Stimulated activated CD8-positive, alpha-beta memory T cell treated with anti-CD3 and anti-CD28 coated beads, Interleukin-7, amount 100 ng/mL, for 24 hours (primary cell): ENCODE measurements around the gene TEX52.
"Not testable (repeated sequence)": the region's sequence is repeated elsewhere in the genome, so short reads cannot be mapped to it uniquely, and the experiment has no call there.

ENCODE experiments used
- DNase-seq: peaks from one replicate; pipeline ENCODE4 v3.0.0-alpha.2; 2020; ENCODE audit warnings: low read depth

Gene TEX52

DNA sequence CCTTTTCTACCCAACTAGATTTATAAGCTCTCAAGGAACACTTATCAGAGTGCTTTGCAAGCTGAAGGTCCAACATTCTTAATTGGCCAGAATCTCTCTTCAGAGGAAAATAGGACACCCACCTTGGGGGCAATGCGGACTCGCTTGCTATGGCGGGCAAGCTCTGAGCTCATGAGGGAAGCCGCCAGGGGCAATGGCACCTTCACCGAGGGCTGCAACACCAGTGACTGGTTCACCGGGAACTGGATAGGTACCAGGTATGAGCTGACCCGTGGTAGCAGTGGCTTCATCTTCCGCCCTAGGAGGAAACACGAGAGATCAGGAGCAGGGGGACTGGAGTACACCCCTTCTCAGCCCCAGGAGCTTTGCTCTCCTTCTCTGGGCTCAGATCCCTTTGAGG is 7.4 kb upstream of the TEX52 start:
- no peak for DNase-seq

DNA sequence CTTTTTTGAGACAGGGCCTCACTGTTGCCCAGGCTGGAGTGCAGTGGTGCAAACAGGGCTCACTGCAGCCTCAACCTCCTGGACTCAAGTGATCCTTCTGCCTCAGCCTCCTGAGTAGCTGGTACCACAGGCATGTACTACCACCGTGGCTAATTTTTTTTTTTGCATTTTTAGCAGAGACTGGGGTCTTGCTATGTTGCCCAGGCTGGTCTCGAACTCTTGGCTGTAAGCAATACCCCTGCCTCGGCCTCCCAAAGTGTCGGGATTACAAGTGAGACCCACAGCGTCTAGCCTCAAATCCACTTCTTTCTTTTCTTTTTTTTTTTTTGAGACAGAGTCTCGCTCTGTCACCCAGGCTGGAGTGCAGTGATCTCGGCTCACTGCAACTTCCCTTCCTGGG is 6.6 kb upstream of the TEX52 start:
- DNase-seq = not testable (repeated sequence)

DNA sequence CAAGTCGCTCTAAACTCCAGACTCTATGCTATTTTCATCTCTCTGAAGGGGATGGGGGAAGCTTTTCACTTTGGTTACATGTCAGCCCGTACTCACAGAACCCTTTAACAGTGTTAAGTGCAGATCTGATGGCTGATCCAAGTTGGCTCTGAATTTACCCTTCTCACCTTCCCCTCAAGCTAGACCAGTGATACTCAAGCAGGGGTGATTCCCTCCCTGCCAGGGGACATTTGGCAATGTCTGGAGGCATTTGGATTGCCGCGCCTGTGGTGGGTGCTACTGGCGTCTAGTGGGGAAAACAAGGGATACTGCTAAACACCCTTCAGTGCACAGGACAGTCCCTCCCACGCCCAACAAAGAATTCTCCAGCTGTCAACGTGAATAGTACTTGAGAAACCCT is 6.0 kb upstream of the TEX52 start:
- no peak for DNase-seq

DNA sequence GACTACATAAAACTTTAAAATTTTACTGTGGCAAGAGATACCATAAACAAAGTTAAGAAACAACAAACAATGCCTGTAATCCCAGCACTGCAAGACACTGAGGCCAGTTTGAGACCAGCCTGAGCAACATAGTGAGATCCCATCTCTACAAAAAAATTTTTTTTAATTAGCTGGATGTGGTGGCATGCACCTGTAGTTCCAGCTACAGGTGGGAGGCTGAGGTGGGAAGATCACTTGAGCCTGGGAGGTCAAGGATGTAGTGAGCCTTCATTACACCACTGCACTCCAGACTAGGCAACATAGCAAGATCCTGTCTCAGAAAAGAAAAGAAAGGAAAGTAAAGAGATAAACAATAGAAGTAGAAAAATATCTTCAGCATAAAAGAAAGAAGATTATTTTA is 3.3 kb upstream of the TEX52 start:
- no peak for DNase-seq

DNA sequence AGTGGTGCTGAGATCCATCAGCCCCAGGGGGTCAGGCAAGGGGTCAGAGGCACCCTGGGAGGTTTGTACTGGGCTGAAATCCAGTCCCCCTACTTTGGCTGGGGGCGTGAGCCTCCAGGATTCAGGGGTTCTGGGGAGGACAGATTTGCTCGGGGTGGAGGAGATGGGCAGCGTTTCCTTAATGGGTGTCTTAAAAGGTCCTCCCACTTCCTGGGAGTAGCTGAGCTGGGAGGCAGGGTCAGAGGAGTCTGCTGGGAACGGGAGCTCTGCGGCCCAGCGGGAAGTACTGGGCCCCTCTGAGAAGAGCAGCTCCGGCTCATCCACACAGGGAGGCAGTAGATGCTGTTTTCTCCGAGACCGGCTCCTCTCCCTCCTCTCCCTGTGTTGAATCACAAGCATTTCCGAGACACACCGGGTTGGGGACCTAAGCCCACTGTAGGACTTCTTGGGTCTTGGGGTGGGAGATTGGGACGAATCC is 2.1 kb upstream of the TEX52 start:
- no peak for DNase-seq

DNA sequence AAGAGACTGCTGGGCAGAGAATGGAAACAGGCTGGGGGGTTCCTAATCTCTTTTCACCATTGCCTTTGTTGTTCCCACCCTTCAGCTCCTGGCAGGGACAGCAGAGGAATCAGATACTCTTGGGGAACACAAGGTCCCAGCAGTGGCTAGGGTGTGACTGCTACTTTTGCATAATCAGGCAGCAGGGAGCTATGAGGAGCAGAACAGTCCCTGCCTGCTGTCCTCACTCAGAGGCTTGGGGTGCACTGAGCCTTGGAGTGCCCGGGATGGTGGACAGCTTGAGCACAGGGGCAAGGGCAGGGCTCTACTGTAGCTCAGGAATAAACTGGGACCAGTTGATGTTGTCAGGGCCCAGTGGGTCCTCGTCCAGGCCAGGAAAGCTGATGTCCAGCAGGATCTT is 1.5 kb upstream of the TEX52 start:
- DNase-seq = no peak

DNA sequence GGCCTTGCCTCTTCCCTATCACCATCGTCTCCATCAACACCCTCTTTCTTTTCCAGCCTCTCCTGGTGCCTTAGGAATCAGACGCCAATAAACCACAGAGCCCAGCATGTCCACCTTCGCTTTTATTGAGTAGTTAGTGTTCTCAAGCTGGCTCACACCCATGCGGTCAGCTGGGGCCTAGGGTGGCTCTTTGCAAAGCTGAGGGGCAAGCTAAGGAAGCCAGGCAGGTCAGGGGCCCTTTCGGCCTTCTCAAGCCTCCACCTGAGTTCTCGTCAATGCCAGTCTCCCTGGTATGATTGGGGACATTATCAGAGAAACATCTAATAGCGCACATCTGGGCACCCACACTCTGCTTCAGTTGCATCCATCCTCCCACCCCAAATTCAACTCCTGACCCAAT is 737 bp upstream of the TEX52 start:
- DNase-seq = no peak

DNA sequence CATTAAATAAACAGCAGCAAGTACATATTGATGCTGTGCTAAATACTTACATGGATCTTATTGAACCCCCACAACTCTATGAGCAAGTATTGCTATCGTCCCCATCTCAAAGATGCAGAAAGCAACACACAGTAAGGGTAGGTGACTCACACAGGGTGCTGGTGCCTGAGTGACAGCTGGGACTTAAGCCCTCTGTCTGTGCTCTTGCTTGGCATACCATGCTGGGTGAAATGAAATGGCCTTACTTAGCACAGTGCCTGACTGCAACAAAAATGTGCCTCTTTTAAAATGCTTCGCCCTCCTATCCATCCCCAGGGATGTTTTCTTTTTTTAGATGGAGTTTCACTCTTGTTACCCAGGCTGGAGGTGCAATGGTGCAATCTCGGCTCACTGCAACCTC is 788 bp downstream of the TEX52 start:
- no peak for DNase-seq

DNA sequence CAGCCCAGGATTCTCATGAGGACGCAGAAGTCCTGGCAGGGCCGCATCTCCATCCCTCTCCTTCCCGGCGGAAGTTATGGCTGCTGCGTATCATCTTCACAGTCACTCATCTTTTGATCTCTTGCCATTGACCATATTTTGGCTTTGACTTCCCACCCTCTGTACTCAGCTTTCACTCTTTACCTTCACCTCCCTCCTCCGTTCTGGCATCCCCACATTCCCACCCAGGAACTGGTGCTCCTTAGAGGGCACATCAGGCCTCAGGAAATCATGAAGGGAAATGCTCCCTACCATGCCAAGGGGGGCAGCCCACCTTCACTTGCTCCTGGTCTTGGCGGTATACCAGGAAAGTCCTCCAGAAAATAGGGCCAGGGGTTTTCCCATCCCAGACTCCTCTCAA is 1.3 kb downstream of the TEX52 start:
- no peak for DNase-seq

DNA sequence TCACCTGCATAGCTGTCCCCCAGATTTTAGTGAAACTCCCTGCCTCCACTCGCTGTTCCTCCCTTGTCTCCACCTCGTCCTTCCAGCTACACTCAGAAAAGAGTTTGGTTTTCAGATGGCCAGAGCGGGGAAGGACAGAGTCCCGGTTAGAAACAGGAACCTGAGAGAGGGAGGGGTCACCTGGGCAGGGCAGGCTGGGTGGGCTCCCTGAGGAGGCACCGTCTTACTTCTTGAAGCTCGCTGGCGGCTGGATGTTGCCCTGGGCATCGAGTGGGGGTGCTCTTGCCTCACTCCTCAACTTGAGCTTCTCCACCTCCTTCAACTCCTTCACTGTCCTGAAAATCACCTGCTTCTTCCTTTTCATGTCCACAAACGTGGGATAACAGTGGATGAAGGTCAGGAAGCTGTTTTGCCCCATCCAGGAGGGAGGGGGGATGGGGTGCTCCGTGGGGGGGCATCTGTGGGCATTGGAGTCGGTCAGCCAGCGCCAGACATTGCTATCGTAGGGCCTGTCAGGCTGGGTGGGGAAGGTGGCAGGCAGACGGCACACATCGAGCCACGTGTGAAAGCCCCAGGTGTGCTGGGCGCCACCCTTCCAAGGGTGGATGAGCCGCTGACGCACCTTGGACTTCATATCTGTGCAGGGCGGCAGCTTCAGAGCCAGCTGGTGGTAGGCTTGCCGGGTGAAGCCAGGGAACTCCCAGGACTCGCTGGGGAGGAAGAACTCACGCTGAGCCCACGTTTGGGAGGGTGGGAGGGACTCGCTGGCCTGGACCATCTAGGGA is 2.0 kb downstream of the TEX52 start:
- DNase-seq = no peak

DNA sequence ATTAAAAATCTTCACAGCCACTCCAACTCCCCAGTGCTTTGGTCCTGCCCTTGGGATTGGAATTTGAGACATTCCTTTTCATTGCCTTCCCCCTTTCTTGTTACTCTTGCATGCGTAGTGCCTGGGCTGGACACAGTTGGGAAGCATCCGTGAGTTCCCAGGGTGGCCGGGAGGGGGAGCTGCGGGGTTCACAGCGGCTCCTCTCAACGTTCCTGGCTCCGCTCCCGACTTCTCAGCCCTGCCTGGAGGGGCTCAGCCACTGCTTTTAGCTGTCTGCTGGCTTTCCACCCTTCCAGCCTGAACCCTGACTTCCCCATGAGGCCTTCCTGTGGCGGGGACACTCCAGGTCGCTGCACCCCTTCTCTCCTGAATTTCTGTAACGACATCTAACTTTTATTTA is 3.2 kb downstream of the TEX52 start:
- DNase-seq = peak; percentile 21

DNA sequence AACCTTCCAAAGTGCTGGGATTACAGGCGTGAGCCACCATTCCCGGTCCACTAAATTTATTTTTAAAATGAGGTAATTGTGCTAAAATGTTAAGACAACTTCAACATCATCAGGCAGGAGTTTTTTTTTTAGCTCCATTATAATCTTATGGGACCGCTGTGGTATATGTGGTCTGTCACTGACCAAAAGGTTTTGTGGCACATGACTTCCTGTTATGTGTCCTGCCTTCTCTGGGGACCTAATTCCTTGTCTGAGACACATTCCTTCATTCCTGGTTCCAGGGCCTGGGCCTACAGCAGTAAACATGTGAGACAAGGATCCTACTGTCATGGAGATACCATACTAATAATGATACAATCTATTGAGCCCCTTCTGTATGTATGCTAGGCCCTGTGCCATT is 4.9 kb downstream of the TEX52 start:
- DNase-seq = no peak

DNA sequence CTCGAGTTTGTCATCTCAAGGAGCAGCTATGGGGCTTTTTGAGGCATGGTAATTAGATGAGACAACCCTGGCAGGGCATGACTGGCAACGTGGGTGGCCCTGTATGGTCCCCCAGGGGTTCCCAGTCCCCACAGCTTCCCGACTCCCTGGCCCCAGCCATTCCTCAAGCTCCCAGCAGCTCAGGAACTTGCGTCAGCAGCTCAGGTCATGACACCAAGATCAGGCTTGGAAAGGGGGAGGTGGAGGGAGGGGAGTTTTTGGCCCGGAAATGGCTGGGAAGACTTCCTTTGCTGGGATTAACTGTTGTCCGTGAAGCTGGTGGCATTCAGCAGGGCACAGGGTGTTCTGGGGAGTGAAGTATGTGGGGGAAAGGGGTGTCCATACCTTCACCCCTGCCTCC is 11.6 kb downstream of the TEX52 start:
- DNase-seq = no peak

DNA sequence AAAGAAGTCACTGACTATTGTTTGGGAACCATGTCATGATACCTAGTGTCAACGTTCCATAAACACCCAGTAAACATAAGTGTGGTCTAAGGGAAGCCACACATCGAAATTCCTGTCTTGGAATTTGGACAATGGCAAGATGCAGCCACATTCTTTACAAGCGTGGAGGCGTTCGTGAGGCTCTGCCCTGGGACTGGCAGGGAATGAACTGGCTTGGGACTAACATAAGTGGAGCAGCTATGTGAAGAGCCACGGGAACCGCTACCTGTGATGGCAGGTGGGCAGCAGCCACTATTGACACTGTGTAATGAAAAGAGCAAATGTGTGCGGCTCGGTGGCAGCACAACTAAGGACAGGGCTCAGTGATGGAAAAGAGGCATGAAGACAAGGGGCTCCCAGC is 12.1 kb downstream of the TEX52 start:
- no peak for DNase-seq

DNA sequence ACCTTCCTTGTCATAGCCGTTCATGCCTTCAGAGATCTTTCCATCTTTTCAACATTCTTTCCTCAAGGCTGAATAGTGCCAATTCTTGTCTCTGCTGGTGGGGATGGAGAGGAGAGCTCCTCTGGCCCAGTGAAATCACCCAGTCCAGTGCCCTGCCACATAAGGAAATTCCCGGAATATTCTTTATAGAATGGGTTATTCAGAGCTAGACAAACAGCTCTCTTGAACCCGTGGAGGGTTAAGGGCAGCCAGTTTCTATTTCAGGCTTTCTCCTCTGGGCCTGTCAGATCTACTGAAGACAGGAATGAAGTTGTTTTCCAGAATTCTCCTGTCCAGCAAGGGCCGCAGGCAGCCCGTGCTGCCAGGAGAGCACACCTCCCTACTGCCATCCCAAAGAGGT is 13.9 kb downstream of the TEX52 start:
- DNase-seq = no peak

DNA sequence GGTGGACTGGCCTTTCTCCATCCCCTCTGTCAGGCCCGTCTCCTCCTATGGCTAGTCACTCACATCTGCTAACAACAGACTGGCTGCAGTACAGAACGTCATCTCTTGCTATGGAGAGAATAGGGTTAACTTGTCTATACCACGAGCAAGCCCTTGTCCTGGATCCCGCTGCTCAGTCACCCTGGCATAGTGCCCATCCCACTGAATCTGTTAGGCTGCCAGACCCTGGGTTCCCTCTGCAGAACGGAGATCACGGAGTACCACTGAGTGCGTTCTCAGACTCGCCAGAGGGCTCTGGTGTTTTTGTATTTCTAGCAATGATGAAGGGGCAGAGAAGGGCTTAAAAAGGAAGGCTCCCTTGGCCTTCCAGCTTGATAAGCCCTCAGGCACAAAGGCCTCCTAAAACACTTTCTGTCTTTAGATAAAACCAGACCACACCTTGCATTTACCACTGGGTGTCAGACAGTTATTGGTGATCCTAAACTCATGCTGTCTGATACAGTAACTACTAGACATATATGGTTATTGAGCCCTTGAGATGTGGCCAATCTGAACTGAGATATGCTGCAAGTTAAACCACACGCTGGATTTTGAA is 15.7 kb downstream of the TEX52 start:
- no peak for DNase-seq

DNA sequence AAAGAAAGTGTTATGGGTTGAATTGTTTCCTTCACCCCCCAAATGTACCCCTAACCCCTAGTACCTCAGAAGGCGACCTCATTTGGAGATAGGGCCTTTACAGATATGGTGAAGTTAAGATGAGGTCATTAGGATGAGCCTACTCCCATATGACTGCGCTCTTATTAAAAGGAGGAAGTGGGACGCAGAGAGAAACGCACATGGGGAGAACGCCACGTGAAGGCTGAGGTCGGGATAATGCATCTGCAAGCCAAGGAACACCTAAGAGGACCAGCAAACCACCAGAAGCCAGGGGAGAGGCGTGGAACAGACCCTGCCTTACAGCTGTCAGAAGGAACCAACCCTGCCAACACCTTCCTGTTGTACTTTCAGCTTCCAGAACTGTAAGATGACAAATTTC is 20.3 kb downstream of the TEX52 start:
- no peak for DNase-seq

DNA sequence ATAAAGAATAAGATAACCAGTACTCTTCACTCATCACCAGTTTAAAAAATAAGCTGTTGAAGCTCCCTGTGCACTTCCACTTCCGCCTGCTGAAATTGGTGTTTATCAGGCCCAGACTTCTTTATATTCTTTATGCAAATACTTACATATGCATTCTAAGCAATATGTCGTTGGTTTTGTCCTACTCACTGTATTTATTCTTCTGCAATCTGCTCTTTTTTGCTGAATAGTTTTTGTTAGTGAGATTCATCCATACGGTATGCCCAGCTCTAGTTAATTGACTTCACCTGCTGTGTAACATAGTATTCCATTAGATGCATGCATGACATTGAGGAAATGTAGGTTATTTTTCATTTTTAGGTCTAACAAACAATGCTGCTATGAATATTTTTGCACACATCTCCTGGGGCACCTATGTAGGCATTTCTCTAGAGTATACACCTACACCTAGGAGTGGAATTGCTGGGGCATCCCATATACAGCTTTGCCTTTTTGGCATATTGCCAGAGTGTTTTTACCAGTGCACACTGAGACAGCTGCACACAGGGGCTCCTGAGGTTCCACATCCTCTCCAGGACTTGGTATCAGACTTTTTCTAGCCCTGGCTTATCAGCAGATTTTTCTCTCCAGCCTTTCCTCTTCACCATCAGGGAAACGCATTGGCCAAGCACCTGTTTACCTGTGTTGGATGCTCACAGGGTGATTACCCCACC is 21.0 kb downstream of the TEX52 start:
- no peak for DNase-seq

DNA sequence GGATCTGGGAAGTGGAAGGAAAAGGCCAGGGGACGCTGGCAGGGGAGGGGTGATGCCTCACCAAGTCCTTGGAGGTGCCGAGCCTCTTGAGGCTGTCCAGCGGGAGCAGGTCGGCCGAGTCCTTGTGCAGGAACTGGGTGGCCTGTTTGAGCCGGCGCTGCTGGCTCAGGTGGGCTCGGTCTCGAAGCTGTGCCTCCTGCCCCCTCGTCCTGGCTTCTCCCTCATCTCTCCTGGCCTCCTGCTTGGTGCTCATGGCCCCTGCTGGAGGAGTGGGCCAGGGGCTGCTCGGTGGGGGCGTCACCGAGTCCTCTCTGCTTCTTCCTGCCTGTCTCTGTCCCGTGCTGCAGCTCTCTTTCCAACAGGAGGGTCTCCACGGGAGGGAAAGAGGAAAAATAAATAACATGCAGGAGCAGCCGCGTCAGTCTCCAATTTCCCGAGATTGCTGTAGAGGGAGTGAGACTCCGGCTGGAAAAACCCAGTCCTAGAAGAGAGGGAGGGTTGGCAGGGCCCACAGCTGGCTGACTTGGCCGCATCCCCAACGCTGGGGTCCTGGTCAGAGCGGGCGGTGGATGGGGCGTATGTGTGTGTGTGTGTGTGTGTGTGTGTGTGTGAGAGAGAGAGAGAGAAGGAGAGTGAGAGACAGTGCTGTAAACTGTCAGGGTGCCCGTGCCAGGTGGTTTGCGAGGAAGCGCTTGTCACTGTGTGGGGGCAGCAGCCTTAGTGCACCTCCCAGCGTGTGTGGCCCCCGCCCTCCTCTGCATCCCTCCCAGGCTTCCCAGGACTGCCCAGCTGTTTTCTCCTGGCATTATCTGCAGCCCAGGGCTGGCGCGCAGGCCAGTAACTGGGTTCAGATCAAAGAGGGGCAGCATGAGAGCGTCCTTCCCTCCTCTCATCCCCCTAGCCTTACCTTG is 22.0 kb downstream of the TEX52 start, which contains the start of gene NRIP2:
Gene NRIP2, minus strand, starts transcription at position 455 of the 911 bp plus-strand sequence. Its CDS starts 52 bp downstream, at position 403.
- DNase-seq = no peak

DNA sequence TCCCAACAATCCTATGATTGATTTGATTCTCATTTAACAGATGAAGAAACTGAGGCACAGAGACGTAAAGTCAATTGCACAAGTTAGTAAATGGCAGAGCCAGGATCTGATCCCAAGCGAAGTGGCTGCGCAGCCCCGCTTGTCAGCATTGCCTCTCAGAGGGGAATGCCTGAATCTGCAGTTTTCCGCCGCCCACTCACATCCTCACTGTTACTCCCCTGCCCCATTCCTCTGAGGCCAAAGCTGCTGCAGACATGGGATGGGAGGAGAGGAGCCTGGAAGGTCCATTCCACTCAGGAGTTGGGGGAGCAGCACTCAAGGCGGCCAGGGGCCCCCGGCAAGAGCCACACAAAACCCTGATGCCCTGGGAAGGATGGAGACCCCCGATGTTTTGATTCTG is 23.0 kb downstream of the TEX52 start:
- DNase-seq = no peak

DNA sequence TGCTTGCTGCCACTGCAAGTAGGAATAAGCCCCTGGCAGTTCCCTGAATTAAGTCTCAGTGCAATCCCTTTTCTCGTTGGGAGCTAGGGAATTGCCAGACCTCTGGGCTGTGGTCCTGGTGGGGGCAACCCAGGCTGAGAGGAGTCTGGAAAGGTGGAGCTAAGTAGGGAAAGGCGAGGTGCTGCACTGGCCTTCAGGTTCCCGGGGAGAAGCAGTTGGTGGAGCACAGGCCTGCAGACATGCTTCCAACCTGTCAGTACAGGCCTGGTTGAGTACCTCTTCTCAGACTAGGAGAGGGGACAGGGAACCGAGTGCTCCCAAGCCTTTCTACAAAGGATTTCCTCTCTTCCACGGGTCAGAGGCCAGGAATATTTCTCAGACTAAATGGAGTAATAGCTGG is 23.5 kb downstream of the TEX52 start:
- DNase-seq = no peak

DNA sequence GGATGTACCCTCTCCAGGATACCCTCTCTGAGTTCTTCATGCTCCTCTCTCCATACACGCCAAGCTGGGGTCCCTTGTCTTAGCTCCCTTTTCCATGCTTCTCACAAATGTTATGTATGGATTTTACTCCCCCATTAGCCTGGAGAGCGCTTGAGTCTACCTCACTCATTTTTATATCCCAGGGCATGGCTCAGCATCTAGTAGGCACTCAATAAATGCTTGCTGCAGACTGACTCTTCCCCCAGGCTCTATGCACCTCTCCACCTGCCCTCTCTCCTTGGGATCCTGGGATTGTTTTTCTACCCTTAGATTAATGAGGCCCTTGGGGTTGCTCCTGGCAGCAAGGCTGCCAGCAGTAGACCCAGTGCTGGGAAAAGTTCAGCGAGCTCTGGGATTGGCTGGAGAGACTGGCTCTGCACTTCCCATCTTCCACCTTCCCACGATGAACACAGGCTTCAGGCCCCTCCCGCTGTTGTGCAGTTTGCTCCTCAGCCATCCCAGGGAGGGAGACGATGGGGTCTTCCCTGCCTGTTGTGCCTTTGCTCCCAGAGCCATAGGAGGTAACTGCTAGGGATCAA is 24.2 kb downstream of the TEX52 start:
- no peak for DNase-seq
